Measurements from ENCODE around the gene ZMIZ1.

ZMIZ1 gene

GRCh38 chr10:79052291-79053080 lies 16.3 kb upstream of the ZMIZ1 start:
- no peak for DNase-seq (ENCODE audit: low read depth)
- TF ChIP-seq, protein P1, sequence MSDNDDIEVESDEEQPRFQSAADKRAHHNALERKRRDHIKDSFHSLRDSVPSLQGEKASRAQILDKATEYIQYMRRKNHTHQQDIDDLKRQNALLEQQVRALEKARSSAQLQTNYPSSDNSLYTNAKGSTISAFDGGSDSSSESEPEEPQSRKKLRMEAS (IDR thresholded peaks at IDR 0.05; ENCODE audit: low read depth, low read length): no peak
- TF ChIP-seq CTCF (IDR thresholded peaks at IDR 0.05; ENCODE audit: low read depth, low read length) (no peak), MYC (IDR thresholded peaks at IDR 0.05; ENCODE audit: low read depth, low read length) (no peak), POLR2A (IDR thresholded peaks at IDR 0.05; ENCODE audit: extremely low read depth, insufficient read length) (no peak)
- no peak overlapping the region for H3K4me3 ChIP-seq (ENCODE audit: low read depth, low read length)

DNA sequence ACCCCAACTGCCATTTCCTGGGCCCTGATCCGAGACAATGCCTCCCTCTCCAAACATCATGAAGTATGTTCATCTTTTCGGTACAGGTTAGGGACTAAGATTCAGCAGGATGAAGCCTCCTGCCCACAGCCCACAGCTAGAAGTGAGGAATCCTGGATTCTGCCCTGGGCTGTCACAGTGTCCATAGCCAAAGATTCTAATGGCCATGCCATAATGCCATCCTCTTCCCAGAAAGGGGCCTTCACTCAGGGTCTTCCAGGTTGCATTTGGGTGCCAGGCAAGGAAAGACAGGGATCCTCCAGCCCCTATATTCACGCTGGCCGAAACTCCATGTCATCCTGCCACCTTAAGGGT lies 15.7 kb upstream of the ZMIZ1 start:
- no peak overlapping the region for H3K4me3 ChIP-seq (ENCODE audit: low read depth, low read length)
- TF ChIP-seq POLR2A (IDR thresholded peaks at IDR 0.05; ENCODE audit: extremely low read depth, insufficient read length): no peak
- TF ChIP-seq CTCF (IDR thresholded peaks at IDR 0.05; ENCODE audit: low read depth, low read length): no peak
- TF ChIP-seq, protein P1 (IDR thresholded peaks at IDR 0.05; ENCODE audit: low read depth, low read length): no peak
- no peak for TF ChIP-seq MYC (IDR thresholded peaks at IDR 0.05; ENCODE audit: low read depth, low read length)
- DNase-seq (ENCODE audit: low read depth): no peak

- DNase-seq (ENCODE audit: low read depth): no peak
- no peak for TF ChIP-seq POLR2A (IDR thresholded peaks at IDR 0.05; ENCODE audit: extremely low read depth, insufficient read length)
- TF ChIP-seq, protein P1 (IDR thresholded peaks at IDR 0.05; ENCODE audit: low read depth, low read length): no peak
- TF ChIP-seq CTCF (IDR thresholded peaks at IDR 0.05; ENCODE audit: low read depth, low read length): no peak
Observed at GRCh38 chr10:79053481-79054202, 15.1 kb upstream of the ZMIZ1 start.

DNA sequence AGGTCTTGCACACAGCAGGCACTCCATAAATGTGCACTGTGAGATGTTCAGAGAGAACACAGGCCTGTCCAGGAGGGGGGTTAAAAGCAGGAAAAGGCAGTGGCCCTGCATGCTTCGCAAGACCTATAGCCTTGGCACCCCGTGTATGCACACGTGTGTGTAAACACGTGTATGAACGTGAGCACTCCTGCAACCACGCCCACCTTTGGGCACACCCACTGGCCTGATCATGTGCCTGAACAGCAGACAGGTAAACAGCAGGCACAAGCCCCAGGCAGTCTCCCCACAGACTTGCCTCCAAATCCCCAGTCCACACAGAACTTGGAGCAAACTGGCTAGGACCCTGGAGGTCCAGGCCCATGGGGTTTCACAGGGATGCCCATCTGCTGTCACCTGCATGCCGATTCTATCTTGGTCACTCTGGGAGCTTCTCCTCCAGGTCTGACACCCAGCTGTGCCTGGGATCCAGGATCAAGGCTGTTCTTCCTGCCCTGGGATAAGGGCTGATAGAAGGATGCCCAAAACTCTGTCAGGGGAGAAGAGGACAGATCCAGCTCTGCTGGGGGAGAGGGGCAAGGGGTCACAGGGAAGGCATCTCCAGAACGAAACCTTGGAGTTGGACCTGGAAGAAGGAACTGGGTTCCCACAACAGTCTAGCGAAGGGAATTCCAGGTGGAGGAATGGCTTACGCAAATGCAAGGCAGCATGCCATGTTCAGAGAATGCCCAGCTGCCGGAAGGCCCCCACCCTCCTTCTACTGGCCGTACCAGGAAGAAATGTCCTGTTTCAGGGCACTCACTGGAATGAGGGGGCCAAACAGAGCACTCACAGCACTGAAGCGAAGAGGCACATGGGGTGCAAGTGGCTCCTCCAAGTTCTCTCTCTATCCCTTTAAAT lies 14.3 kb upstream of the ZMIZ1 start:
- TF ChIP-seq, protein P1 (IDR thresholded peaks at IDR 0.05; ENCODE audit: low read depth, low read length): no peak
- TF ChIP-seq MYC (IDR thresholded peaks at IDR 0.05; ENCODE audit: low read depth, low read length): no peak
- no peak for TF ChIP-seq CTCF (IDR thresholded peaks at IDR 0.05; ENCODE audit: low read depth, low read length)
- no peak for TF ChIP-seq POLR2A (IDR thresholded peaks at IDR 0.05; ENCODE audit: extremely low read depth, insufficient read length)
- no peak overlapping the region for H3K4me3 ChIP-seq (ENCODE audit: low read depth, low read length)
- no peak for DNase-seq (ENCODE audit: low read depth)

More at GRCh38 chr10:79053481-79054202, 15.1 kb upstream of the ZMIZ1 start:
- no peak overlapping the region for H3K4me3 ChIP-seq (ENCODE audit: low read depth, low read length)

- H3K4me3 ChIP-seq (ENCODE audit: low read depth, low read length): no peak overlapping the region
- DNase-seq (ENCODE audit: low read depth): no peak
Observed at GRCh38 chr10:79055100-79055782, 13.5 kb upstream of the ZMIZ1 start.

More at GRCh38 chr10:79055100-79055782, 13.5 kb upstream of the ZMIZ1 start:
- no peak for TF ChIP-seq MYC (IDR thresholded peaks at IDR 0.05; ENCODE audit: low read depth, low read length)
- TF ChIP-seq, protein P1 (IDR thresholded peaks at IDR 0.05; ENCODE audit: low read depth, low read length): no peak
- TF ChIP-seq CTCF (IDR thresholded peaks at IDR 0.05; ENCODE audit: low read depth, low read length): no peak
- no peak for TF ChIP-seq POLR2A (IDR thresholded peaks at IDR 0.05; ENCODE audit: extremely low read depth, insufficient read length)

All from NB4 (cell line).